Left lung (tissue), 10 donors: ENCODE measurements around the gene EVA1C. TPM values are rescaled to one million over a fixed set of nuclear protein-coding genes. Genes with fewer than 3 reads are reported as not detected.

Source experiments
- ATAC-seq: fragments of 200-7000 bp; cut with Tn5 transposase; one replicate; pipeline ENCODE4 v1.9.1; 2020; ENCODE audit warnings: moderate library complexity
- DNase-seq, 4 donors: peaks; one replicate each; pipeline ENCODE4 v3.0.0-alpha.2; 2013 to 2020
- H3K27ac ChIP-seq, 2 donors: fragments of 200-600 bp; sonication (generic) in 1 of 2; one replicate each; pipeline versions ENCODE4 v1.5.0 to v1.8.0; 2020 to 2021
- H3K27me3 ChIP-seq, 2 donors: fragments of 200-600 bp; sonication (generic) in 1 of 2; one replicate each; pipeline versions ENCODE4 v1.5.0 to v1.8.0; 2020 to 2021
- H3K36me3 ChIP-seq, 2 donors: fragments of 200-600 bp; sonication (generic) in 1 of 2; one replicate each; pipeline versions ENCODE4 v1.5.0 to v1.8.0; 2020 to 2021
- H3K4me1 ChIP-seq, 2 donors: fragments of 200-600 bp; one replicate each; pipeline ENCODE4 v1.8.0; 2021
- H3K4me3 ChIP-seq, 2 donors: fragments of 200-600 bp; sonication (generic) in 1 of 2; one replicate each; pipeline versions ENCODE4 v1.5.0 to v1.8.0; 2020 to 2021; ENCODE audit warnings: mild to moderate bottlenecking in 1 of 2
- H3K9me3 ChIP-seq, 2 donors: fragments of 200-600 bp; sonication (generic) in 1 of 2; one replicate each; pipeline versions ENCODE4 v1.5.0 to v1.8.0; 2020 to 2021
- intact Hi-C, 2 donors: fragments of 100-400 bp; cut with DNase I; formaldehyde crosslinking; loops; one replicate each; pipeline versions ENCODE4 v1.11.2 to v1.14.2; 2022
- polyA plus RNA-seq, 6 donors: library from polyadenylated mRNA; unstranded; fragments of 120-200 nt; gene quantifications; one replicate each; pipeline ENCODE4 v1.2.1, GENCODE V29; 2013; ENCODE audit not compliant: insufficient read length in 6 of 6
- total RNA-seq, 2 donors: library from RNA; stranded (reverse); fragmentation: NEBNext Ultra II Directional; extraction: Animal tissue kit (Norgen Biotek cat#: 25700); gene quantifications; one replicate each; pipeline ENCODE4 v1.2.1, GENCODE V29; 2021
- TF ChIP-seq, protein P1 (sequence below), 2 donors: fragments of 200-600 bp; sonication (generic) in 1 of 2; IDR thresholded peaks; one replicate each; pipeline versions ENCODE4 v1.5.0 to v1.8.0; 2021; ENCODE audit warnings: antibody characterized with exemption in 2 of 2
- donor health status: DM: no; HTN: yes; CAD: no.
- donor health status: DM: no; HTN: no; CAD: no.

EVA1C gene
- total and polyA plus RNA-seq, 8 donors = 2.9 to 29.8 (median 4.3) TPM

DNA sequence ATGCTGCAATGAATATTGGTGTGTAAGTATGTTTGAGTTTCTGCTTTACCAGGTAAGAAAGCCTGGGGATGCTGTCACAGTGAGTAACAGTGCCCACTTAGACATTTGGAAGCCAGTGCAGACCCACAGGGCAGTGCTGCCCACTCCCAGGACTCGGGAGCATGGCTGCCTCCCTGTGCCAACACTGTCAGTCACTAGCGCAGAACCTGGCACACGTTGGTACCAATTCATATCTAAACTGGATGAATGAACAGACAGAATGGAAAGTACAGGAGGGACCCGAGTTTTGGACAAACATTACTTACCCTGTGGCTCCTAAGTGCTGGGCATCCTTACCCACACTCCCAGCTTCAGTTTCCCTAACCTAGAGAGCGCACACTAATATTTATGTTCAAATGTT lies 1.6 kb upstream of the EVA1C start:
- H3K27me3 ChIP-seq = peaks cover 0 to 26% of the 10 kb centered on the region in 2 donors
- H3K27ac ChIP-seq = peak overlapping the region; percentile 96 to 98
- intact Hi-C loops = loop anchor here in 1 of 2 donors (10.0 kb wide), 1 partner anchor 74 kb away; no protein-coding TSS in a partner anchor
- peak overlapping the region; percentile 74 to 75 for H3K4me3 ChIP-seq
- TF ChIP-seq, protein P1, sequence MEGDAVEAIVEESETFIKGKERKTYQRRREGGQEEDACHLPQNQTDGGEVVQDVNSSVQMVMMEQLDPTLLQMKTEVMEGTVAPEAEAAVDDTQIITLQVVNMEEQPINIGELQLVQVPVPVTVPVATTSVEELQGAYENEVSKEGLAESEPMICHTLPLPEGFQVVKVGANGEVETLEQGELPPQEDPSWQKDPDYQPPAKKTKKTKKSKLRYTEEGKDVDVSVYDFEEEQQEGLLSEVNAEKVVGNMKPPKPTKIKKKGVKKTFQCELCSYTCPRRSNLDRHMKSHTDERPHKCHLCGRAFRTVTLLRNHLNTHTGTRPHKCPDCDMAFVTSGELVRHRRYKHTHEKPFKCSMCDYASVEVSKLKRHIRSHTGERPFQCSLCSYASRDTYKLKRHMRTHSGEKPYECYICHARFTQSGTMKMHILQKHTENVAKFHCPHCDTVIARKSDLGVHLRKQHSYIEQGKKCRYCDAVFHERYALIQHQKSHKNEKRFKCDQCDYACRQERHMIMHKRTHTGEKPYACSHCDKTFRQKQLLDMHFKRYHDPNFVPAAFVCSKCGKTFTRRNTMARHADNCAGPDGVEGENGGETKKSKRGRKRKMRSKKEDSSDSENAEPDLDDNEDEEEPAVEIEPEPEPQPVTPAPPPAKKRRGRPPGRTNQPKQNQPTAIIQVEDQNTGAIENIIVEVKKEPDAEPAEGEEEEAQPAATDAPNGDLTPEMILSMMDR (IDR thresholded peaks at IDR 0.05) = no peak
- ATAC-seq (no peak), DNase-seq (no peak)
- H3K4me1 ChIP-seq = peaks cover 17 to 44% of the 10 kb centered on the region in 2 donors
- no peaks in the 10 kb centered on the region for H3K36me3 ChIP-seq
- H3K9me3 ChIP-seq = no peaks in the 10 kb centered on the region

DNA sequence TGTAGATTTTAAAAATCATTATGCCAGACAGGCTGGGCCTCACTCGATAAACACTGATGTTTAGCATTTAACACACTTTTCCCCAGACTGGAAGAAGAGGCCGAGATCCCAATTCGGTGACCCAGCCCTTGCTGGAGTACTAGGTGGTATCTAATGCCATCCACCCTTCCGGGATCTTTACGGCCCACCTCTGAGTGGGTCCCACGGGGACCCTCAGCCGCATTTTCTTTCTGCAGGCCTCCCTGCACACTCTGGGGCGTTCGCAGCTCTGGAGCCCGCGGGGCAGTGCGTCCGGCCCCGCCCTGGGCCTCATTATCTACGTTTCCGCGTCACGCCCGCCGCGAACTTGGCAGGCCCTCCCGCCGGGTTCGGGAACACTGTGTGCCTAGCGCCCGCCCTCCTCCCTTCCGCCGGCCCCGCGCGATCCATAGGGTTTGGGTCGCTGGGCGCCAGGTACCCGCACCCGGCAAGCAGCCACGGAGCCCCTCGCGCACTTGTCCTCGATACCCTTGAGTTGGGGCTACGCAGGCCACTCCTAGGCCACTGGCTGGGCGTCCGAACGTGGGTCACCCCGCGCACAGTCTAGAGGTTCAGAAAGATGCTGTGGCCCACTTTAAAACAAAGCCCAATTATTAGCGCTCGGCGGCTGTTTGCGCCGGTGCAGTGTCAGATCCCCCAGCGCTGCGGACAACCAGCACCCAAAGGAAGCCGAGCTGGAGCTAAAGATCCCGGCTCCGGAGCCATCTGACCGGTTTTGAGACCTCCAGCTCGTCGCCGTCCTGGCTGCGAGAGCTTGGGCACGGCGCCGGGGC lies 950 bp upstream of the EVA1C start:
- intact Hi-C loops = loop anchor here in 1 of 2 donors (10.0 kb wide), 1 partner anchor 73 kb away; no protein-coding TSS in a partner anchor
- Histone ChIP-seq H3K27me3 (peaks cover 0 to 26% of the 10 kb centered on the region in 2 donors), H3K9me3 (no peaks in the 10 kb centered on the region), H3K4me3 (peak overlapping the region; percentile 74 to 75), H3K27ac (peak overlapping the region; percentile 96 to 98), H3K4me1 (peaks cover 17 to 44% of the 10 kb centered on the region in 2 donors), H3K36me3 (no peaks in the 10 kb centered on the region)
- ATAC-seq (peak; percentile 75), DNase-seq (peak in 3 of 4 donors; percentile 65 to 93 (median 84))
- TF ChIP-seq, protein P1 (IDR thresholded peaks at IDR 0.05) = no peak

GRCh38 chr21:32413015-32413504 lies 554 bp downstream of the EVA1C start:
- peaks cover 0 to 3% of the 10 kb centered on the region in 2 donors for H3K36me3 ChIP-seq
- DNase-seq = peak in 2 of 4 donors; percentile 54 to 84
- H3K4me3 ChIP-seq = peak overlapping the region; percentile 74 to 75
- H3K27me3 ChIP-seq = peaks cover 0 to 26% of the 10 kb centered on the region in 2 donors
- intact Hi-C loops = loop anchor here in 1 of 2 donors (10.0 kb wide), 1 partner anchor 72 kb away; no protein-coding TSS in a partner anchor
- TF ChIP-seq, protein P1 (IDR thresholded peaks at IDR 0.05) = no peak
- peak; percentile 42 for ATAC-seq
- peak overlapping the region; percentile 96 to 98 for H3K27ac ChIP-seq
- H3K4me1 ChIP-seq = peaks cover 17 to 44% of the 10 kb centered on the region in 2 donors
- H3K9me3 ChIP-seq = no peaks in the 10 kb centered on the region

DNA sequence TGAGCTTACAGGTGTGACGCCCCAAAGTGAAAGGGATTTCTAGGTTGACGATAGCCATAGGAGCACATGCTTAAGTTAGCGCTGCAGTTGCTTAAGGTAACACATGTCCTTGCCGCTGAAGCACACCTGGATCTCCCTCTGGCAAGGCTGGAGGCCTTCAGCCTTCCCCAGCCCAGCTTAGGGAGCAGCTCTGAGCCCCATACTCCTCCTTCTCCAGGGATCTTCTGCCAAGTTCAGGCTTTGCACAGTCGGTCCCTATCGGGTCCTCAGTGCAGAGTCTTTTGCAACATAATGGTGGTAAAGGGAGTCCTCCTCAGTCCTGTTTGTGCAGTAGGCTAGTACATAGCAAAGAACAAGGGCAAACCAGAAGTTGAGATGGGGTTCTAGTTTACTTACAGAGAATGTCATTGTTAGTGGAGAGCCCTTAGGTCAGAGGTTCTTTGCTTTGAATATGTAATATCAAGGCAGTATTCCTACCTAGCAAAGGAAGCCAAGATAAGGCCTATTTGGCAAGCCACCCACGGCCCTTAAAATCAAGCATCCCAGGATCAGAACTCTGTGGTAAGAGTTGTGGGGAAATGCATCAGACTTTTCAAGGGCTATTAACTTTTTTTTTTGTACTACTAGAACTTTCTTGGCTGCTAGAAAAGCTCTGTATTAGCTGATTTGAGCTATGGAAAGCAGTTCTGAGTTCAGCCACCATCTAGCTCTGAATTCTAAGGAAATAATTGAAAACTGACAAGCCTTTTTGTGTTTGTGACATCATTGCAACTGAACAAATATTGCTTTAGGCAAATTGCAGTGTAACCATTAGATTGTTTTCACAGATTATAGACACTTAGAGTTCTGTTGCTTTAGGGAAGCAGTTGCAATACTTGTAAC lies 1.4 kb downstream of the EVA1C start:
- peaks cover 17 to 44% of the 10 kb centered on the region in 2 donors for H3K4me1 ChIP-seq

More for the DNA sequence above, 1.4 kb downstream of the EVA1C start:
- Histone ChIP-seq H3K36me3 (peaks cover 0 to 4% of the 10 kb centered on the region in 2 donors), H3K9me3 (no peaks in the 10 kb centered on the region), H3K27ac (peak overlapping the region; percentile 96 to 98), H3K4me3 (peak overlapping the region; percentile 74 to 75), H3K27me3 (peaks cover 0 to 26% of the 10 kb centered on the region in 2 donors)
- TF ChIP-seq, protein P1 (IDR thresholded peaks at IDR 0.05) = no peak
- intact Hi-C loops = loop anchor here in 1 of 2 donors (10.0 kb wide), 1 partner anchor 71 kb away; no protein-coding TSS in a partner anchor
- ATAC-seq (peak; percentile 42), DNase-seq (peak in 2 of 4 donors; percentile 43 to 61)
